Gastrocnemius medialis (tissue), 4 donors: ENCODE results near the gene PHF13. TPM values are rescaled to one million over a fixed set of nuclear protein-coding genes. Genes with fewer than 3 reads are reported as not detected.

Experiments used
- ATAC-seq, 2 donors: fragments of 150-250 bp; one replicate each; pipeline ENCODE4 v1.9.1; 2016
- DNase-seq, 2 donors: peaks; one replicate each; pipeline ENCODE4 v3.0.0-alpha.2; 2019
- H3K27ac ChIP-seq, 4 donors: fragments of 200-600 bp; sonication (generic); 1 replicate in 1 of 4; 2 replicates in 3 of 4; pipeline ENCODE4 v1.5.1; 2016 to 2018; ENCODE audit warnings: mild to moderate bottlenecking in 2 of 4, moderate library complexity in 1 of 4
- H3K27me3 ChIP-seq, 3 donors: fragments of 200-600 bp; sonication (generic) in 2 of 3; 1 replicate in 1 of 3; 2 replicates in 2 of 3; pipeline versions ENCODE4 v1.5.1 to v1.6.0; 2016 to 2019; ENCODE audit warnings: mild to moderate bottlenecking in 1 of 3, moderate library complexity in 1 of 3
- H3K36me3 ChIP-seq, 2 donors: fragments of 200-600 bp; sonication (generic) in 1 of 2; one replicate each; pipeline ENCODE4 v1.5.1; 2017 to 2018
- H3K4me1 ChIP-seq, 2 donors: fragments of 200-600 bp; sonication (generic) in 1 of 2; one replicate each; pipeline ENCODE4 v1.5.1; 2016 to 2017; ENCODE audit warnings: mild to moderate bottlenecking in 2 of 2
- H3K4me3 ChIP-seq, 4 donors: fragments of 200-600 bp; sonication (generic) in 3 of 4; 1 replicate in 1 of 4; 2 replicates in 3 of 4; pipeline ENCODE4 v1.5.1; 2016 to 2019; ENCODE audit warnings: mild to moderate bottlenecking in 2 of 4
- H3K9me3 ChIP-seq, 3 donors: fragments of 200-600 bp; sonication (generic) in 2 of 3; 1 replicate in 1 of 3; 2 replicates in 2 of 3; pipeline ENCODE4 v1.5.1; 2016 to 2019
- CTCF ChIP-seq, 5 experiments: fragments of 450-650 bp in 3 of 5; fragments of 200-600 bp in 2 of 5; sonication (generic) in 2 of 5; IDR thresholded peaks in 4 of 5; conservative IDR thresholded peaks in 1 of 5; 1 replicate in 4 of 5; 2 replicates in 1 of 5; pipeline ENCODE4 v1.5.1; 2016 to 2019; ENCODE audit warnings: antibody characterized with exemption in 5 of 5, mild to moderate bottlenecking in 3 of 5, moderate library complexity in 3 of 5
- POLR2A ChIP-seq, 2 donors: fragments of 450-650 bp; IDR thresholded peaks; one replicate each; pipeline ENCODE4 v1.6.1; 2017; ENCODE audit warnings: antibody characterized with exemption in 2 of 2, mild to moderate bottlenecking in 2 of 2, moderate library complexity in 2 of 2
- in situ Hi-C, 4 donors: fragments of 200-750 bp; cut with MboI; loops; one replicate each; pipeline versions ENCODE4 v1.15.0 to v1.8.0; 2017; ENCODE audit warnings: low sequenced_read_pairs in 4 of 4
- intact Hi-C: fragments of 100-400 bp; cut with DNase I; formaldehyde crosslinking; loops from one replicate; pipeline ENCODE4 v1.15.1; 2023; ENCODE audit warnings: low total_unique reads
- total RNA-seq, 4 donors: library from RNA; depleted of rRNA; stranded (reverse); fragments of >200 nt; gene quantifications; one replicate each; pipeline versions ENCODE4 v1.1.0 to v1.2.3, GENCODE V29; 2016

Gene PHF13
- total RNA-seq, 4 donors from 2014 or later, result 4.7 to 8.5 (median 5.3) TPM

GRCh38 chr1:6600410-6601048 lies 13.0 kb upstream of the PHF13 start:
- TF ChIP-seq POLR2A (IDR thresholded peaks at IDR 0.05), result no peak
- TF ChIP-seq CTCF (IDR thresholded peaks at IDR 0.05 in 4 of 5, conservative IDR thresholded peaks at IDR 0.05 in 1 of 5), result no peak
- peak overlapping the region; percentile 74 to 92 (median 90) for H3K4me3 ChIP-seq
- peaks cover 59 to 63% of the 10 kb centered on the region in 2 donors for H3K4me1 ChIP-seq
- no peak for DNase-seq
- no peaks in the 10 kb centered on the region for H3K9me3 ChIP-seq
- no peaks in the 10 kb centered on the region for H3K27me3 ChIP-seq
- intact Hi-C loops (loop anchor here (2.0 to 5.0 kb wide), 2 partner anchors 20 to 182 kb away; no protein-coding TSS in a partner anchor), in situ Hi-C loops (no loop called here)
- ATAC-seq, result peak in 1 of 2 donors; percentile 7
- peak overlapping the region; percentile 98 to 100 (median 100) for H3K27ac ChIP-seq
- peaks cover 0 to 24% of the 10 kb centered on the region in 2 donors for H3K36me3 ChIP-seq

DNA sequence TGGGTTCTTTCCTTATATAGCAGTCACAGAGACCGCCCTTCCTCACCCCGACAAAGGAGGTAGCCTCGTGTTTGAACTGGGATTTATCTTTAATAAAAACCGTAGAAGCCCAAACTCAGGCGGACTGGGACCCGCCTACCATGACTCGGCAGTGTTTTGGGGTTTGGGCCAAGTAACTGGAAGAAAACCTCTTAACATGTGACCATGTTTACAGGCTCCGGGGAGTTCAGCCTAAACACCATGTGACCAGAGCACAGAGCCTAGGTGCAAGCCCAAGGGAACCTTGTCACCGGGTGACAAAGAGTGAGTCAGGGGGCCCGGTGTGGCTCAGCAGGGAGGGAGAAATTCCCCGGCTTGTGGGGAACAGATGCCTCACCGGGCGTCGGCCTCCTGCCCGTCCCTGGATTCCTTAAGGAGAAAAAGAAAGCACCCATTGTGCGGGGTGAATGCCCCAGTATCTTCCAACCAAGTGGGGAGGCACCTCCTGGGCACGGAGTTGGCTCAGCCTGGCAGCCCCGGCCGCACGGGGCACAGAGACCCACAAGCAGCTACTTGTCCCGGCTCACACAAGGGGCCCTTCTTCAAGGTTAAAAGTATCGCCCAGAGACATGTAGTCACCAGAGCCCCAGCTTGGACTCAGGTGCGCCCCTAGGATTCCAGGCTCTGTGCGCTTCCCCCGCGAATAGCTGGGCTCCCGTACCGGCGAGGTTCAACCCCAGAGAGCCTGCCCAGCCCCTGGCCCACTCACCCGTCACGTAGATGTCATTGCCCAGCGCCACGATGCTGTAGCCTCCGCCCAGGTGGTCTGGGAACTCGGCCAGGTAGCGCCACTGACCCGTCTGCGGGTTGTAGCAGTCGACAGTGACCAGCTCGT lies 12.2 kb upstream of the PHF13 start:
- ATAC-seq (peak; percentile 51 to 54), DNase-seq (peak; percentile 94 to 95)
- Histone ChIP-seq H3K4me1 (peaks cover 55 to 63% of the 10 kb centered on the region in 2 donors), H3K36me3 (peaks cover 0 to 18% of the 10 kb centered on the region in 2 donors), H3K9me3 (no peaks in the 10 kb centered on the region), H3K27ac (peak overlapping the region; percentile 98 to 100 (median 100)), H3K27me3 (no peaks in the 10 kb centered on the region), H3K4me3 (peak overlapping the region; percentile 74 to 92 (median 90))
- TF ChIP-seq CTCF (IDR thresholded peaks at IDR 0.05 in 4 of 5, conservative IDR thresholded peaks at IDR 0.05 in 1 of 5), result peak in 2 of 5 experiments; percentile 7 to 26
- TF ChIP-seq POLR2A (IDR thresholded peaks at IDR 0.05), result peak; percentile 94 to 95
- intact Hi-C loops (loop anchor here (2.0 to 5.0 kb wide), 2 partner anchors 20 to 181 kb away; no protein-coding TSS in a partner anchor), in situ Hi-C loops (no loop called here)

DNA sequence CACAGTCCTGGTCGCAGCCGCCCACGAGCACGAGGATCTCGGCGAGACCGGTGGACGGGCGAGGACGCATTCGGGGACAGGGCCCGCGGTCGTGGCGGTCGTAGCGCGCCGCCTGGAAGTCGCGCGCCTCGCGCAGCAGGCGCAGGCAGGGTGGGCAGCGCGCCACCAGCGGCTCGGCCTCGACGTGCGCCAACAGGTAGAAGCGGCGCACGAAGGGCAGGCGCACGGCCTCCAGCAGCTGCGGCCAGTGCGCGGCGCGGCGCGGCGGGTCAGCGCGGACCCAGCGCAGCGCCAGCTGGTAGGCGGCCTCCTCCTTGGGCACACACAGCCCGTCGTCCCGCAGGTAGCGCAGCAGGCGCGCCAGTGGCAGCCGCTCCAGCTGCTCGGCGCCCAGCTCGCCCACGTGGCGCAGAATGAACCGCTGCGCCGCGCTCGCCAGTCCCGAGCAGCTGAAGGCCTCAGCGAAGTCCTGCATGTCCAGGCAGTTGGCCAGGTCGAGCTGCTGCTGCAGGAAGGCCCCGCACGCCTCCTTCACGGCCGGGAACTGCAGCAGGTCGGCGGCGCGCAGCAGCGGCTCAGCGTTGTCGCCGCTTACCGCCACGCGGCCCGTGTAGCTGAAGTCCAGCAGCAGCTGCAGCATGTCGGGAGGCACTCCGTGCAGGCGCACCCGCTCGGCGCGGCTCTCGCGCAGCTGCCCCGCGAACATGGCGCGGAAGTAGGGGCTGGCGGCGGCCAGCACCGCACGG lies 11.4 kb upstream of the PHF13 start:
- ATAC-seq, result peak in 1 of 2 donors; percentile 2
- Histone ChIP-seq H3K4me3 (peak overlapping the region; percentile 74 to 92 (median 90)), H3K36me3 (peaks cover 0 to 18% of the 10 kb centered on the region in 2 donors), H3K27me3 (no peaks in the 10 kb centered on the region), H3K27ac (peak overlapping the region; percentile 98 to 100 (median 100)), H3K4me1 (peaks cover 49 to 57% of the 10 kb centered on the region in 2 donors), H3K9me3 (no peaks in the 10 kb centered on the region)
- in situ Hi-C loops, result no loop called here
- intact Hi-C loops, result loop anchor here (2.0 to 5.0 kb wide), 2 partner anchors 21 to 180 kb away; no protein-coding TSS in a partner anchor
- DNase-seq, result peak in 1 of 2 donors; percentile 66
- no peak for TF ChIP-seq CTCF (IDR thresholded peaks at IDR 0.05 in 4 of 5, conservative IDR thresholded peaks at IDR 0.05 in 1 of 5)
- TF ChIP-seq POLR2A (IDR thresholded peaks at IDR 0.05), result no peak

- Histone ChIP-seq H3K4me3 (peak within 1 kb of the TSS; percentile 76 to 92 (median 90)), H3K27me3 (no peaks in the 10 kb centered on the region), H3K36me3 (peaks cover 0 to 14% of the 10 kb centered on the region in 2 donors), H3K4me1 (peaks cover 42 to 50% of the 10 kb centered on the region in 2 donors), H3K27ac (peak within 1 kb of the TSS; percentile 98 to 100 (median 100)), H3K9me3 (no peaks in the 10 kb centered on the region)
- intact Hi-C loops (loop anchor here (1.0 to 5.0 kb wide), 2 partner anchors 11 to 180 kb away; partner anchors contain the start of gene PHF13), in situ Hi-C loops (no loop called here)
- peak; percentile 89 to 93 for DNase-seq
- peak; percentile 32 to 38 for ATAC-seq
- TF ChIP-seq POLR2A (IDR thresholded peaks at IDR 0.05) (peak; percentile 94 to 98), CTCF (IDR thresholded peaks at IDR 0.05 in 4 of 5, conservative IDR thresholded peaks at IDR 0.05 in 1 of 5) (no peak)
These were observed 10.8 kb upstream of the PHF13 start, which contains the start of gene KLHL21 for GRCh38 chr1:6602669-6603237. Gene KLHL21 (minus strand): TSS chr1:6602869. CDS start chr1:6602817, 52 bp downstream.
